GM18499 (cell line): ENCODE measurements around the gene MGMT.

Experiments used
- ATAC-seq: cut with Tn5 transposase; IDR thresholded peaks from one replicate; pipeline ENCODE4 v1.9.1; 2021; ENCODE audit warnings: moderate number of reproducible peaks; ENCODE audit not compliant: insufficient read depth, unreplicated experiment

Gene MGMT

GRCh38 chr10:129516846-129517679 lies 50.0 kb downstream of the MGMT start:
- no peak for ATAC-seq

- ATAC-seq: no peak
Measured at GRCh38 chr10:129517680-129518057, 50.6 kb downstream of the MGMT start.

DNA sequence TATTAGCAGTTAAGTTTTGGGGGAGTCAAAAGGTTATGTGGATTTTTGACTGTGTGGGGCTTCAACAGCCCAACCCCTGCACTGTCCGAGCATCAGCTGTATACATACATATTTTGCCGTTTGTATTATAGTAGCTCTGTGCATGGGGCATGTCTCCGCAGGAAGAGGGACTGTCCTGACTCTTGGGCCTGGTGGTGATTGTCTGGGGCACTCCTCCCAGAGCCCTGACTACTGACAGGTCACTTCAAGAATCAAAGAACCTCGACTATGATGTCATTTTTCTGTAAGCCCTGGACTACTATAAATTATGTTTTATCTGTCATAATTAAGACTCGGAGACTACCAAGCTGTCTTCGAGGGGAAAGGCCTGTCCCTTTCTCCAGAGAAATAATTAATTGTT lies 51.8 kb downstream of the MGMT start:
- no peak for ATAC-seq

DNA sequence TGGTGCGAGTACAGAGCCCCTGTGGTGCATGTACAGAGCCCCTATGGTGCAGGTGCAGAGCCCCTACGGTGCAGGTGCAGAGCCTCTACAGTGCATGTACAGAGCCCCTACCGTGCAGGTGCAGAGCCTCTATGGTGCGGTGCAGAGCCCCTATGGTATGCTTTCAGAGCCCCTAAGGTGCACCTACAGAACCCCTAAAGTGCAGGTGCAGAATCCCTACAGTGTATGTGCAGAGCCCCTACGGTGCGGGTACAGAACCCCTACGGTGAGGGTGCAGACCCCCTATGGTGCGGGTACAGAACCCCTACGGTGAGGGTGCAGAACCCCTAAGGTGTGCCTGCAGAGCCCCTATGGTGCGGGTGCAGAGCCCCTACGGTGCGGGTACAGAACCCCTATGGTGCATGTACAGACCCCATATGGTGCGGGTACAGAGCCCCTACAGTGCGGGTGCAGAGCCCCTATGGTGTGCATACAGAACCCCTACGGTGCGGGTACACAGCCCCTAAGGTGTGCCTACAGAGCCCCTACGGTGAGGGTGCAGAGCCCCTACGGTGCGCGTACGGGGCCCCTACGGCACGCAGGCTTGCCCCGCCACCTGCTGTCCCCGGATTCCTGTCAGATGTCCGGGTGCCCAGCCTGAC lies 53.5 kb downstream of the MGMT start:
- no peak for ATAC-seq

GRCh38 chr10:129521161-129522025 lies 54.4 kb downstream of the MGMT start:
- no peak for ATAC-seq

GRCh38 chr10:129522041-129522585 lies 55.1 kb downstream of the MGMT start:
- no peak for ATAC-seq

DNA sequence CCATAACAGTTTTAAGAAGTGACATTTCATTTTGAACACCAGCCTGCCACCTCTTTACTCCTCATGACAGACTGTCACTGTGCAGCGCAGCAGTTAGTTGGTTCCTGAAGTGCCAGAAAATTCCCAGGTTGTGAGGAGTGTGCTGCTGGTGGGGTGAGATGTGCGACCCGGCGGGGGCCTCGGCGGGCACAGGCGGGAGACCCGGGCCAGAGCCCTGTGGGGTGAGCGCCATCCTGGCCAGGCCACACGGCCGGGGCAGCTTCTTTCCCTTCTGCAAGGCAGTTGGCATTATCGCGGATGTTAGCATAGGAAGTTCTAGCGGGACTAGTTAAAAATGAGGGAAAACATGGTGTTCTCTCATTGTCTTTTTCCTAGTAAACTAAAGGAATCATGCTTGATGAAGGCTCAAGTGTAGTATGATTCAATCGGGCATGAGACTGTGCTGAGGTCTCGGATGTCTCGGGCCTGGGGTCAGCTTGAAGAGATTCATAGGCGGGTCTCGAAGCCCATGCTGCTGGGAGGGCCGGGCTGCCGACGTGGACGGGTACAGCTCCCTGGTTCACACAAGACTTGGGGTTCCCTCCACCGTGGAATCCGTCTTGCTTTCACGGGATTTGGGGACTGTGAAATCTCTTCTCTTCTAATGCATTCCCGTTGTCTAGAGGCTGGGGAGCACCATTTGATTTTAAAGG lies 56.1 kb downstream of the MGMT start:
- no peak for ATAC-seq

DNA sequence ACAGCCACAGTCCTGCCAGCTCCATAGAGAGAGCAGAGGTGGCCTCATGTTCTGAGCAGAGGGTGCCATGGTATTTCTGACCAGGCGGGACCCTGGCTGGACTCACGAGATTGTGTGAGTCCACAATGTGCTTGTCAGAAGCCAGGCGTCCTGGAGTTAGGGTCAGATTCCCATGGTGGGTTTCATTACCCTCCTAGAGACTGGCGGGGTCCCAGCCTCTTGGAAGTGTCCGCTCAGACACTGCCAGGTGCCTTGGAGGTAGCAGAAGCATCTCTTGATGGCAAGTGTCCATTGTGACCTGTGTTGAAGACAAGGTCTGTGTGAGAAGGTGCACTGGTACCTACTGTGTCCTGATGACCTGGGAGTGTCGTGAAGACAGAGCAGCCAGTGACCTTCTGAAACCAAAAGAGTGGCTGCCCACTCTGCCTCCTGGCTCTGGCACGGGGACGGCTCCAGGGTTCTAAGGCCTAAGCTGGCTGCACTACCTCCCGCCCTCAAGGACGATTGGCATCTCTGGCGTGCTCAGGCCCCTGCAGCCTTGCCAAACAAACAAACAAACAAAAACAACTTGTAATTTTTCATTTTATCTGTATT lies 56.8 kb downstream of the MGMT start:
- ATAC-seq: no peak

DNA sequence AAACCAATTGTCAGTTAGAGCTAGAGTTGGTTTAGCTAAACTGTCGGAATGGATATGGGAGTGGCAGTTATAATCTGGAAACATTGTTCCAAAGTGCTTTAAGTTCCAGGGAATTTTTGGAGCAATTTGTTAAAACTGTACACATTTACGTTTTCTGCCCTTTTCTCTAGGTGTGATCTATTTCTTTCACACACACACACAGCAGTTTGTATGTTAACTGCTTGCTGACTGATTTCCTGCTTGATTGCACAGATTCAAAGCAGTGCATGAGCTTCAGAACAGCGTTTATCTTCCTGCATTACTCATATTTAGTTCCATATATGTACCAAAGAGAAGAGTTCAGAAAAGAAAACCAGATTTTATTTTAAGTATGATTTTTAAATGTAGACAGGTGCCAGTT lies 57.9 kb downstream of the MGMT start:
- ATAC-seq: no peak

GRCh38 chr10:129525401-129525801 lies 58.4 kb downstream of the MGMT start:
- no peak for ATAC-seq

DNA sequence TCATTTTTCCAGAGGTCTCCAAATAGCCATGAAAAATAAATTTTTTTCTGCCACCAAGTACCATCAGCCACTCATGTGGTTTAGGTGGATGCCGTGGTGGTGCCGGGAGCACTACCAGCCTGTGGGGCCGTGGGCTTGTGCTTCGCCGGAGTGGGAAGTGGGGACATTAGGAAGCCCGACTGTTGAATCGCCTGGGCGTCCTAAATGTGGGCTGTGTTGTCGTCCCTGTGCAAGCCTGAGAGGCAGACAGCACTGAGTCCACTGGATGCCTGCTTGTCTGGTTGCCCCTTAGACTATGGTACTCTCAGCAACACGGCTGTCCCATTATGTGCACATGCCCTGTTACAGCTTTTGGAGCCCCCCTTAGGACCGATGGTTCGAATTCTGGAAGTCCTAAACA lies 59.9 kb downstream of the MGMT start:
- no peak for ATAC-seq

GRCh38 chr10:129528376-129528978 lies 61.4 kb downstream of the MGMT start:
- no peak for ATAC-seq

DNA sequence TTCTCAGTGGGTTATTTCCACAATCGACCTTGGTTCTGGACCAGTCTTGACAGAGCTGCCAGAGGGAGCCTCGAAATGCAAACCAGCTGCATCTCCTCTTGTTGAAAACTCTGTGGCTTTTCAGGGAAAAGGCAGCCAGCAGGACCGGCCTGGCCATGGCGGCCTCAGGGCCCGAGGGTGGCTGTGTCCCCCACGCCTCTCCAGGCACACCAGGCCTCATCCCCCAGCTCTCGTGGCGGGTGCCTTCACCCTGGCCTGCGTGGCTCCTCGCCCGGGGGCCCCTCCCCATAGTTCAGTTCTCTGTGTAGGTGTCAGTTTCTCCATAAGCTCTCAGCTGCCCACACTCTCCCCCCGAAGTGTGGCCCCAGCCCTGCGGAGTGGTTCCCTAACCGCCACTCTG lies 63.5 kb downstream of the MGMT start:
- no peak for ATAC-seq

- no peak for ATAC-seq
Measured at GRCh38 chr10:129531195-129531968, 64.3 kb downstream of the MGMT start.

GRCh38 chr10:129531969-129532660 lies 65.1 kb downstream of the MGMT start:
- ATAC-seq: no peak

DNA sequence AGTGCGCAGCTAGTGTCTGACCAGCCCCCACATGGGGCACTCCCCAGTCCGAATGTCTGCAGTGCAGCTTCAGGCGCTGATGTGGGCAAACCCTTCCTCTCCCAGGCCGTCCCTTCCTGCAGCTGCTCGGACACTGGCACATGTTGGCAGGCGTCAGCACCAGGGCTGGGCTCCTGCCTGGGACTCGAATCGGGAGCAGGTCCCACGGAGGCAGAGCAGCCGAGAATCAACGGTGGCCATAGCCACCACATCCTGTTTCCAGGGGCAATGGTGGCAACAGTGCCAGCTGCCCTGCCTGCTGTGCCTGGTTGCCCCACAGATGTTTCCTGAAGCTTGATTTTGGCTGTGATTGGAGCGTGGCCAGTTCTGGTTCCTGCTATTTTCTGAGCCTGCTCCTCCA lies 65.8 kb downstream of the MGMT start:
- ATAC-seq: no peak

DNA sequence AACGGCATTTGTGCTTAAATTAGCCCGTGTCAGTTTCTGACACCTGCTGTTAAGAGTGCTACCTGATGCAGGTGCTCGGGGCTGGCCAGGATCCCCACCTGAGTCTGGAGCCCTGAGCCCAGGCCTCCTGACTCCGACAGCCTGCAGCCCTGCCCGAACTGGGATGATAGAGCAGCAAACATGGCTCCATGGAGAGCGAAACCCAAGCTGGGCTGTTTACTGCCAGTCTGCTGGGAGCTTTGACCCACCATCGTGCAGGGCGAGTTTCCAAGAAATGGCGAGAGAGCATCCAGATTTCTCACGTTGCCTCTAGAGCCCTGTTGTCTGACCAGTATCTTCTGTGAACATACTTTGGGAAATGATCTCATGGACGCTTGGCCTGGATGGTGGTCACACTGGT lies 66.2 kb downstream of the MGMT start:
- ATAC-seq: no peak

- ATAC-seq: no peak
Measured at GRCh38 chr10:129534826-129535225, 67.8 kb downstream of the MGMT start.
